Mammary epithelial cell (primary cell): ENCODE measurements around the gene MYH1.

Experiments used
- CTCF ChIP-seq, 2 donors: IDR thresholded peaks in 1 of 2; conservative IDR thresholded peaks in 1 of 2; 2 replicates each; pipeline ENCODE4 v1.5.1; 2011 to 2012; ENCODE audit warnings: inconsistent platforms in 2 of 2, low read length in 2 of 2, mild to moderate bottlenecking in 2 of 2, control low read depth in 1 of 2, low read depth in 1 of 2; ENCODE audit not compliant: insufficient read depth in 1 of 2; ENCODE audit errors: extremely low read depth in 1 of 2
- EZH2 ChIP-seq: IDR thresholded peaks from 2 replicates; pipeline ENCODE4 v1.6.1; 2012; ENCODE audit warnings: low read length, inconsistent platforms, borderline replicate concordance

DNA sequence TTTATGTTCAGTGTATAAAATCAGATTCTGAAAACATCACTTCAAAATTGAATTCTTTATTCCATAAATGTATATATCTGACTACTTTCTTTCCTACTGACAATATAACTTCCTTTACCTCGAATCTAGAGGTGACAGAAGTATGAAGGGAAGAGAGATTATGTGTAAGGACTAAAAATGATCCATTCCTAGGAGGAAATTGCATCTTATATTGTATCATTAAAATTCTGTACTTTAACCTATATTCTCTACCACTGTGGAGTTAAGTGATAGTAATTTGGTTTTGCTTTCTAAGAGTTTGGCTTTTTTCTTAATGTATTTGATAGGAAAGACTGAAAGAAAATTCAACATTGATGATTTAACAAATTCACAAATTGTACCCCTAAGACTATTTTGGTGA lies 60.4 kb downstream of the MYH1 start:
- TF ChIP-seq CTCF (conservative IDR thresholded peaks at IDR 0.05 in 1 of 2, IDR thresholded peaks at IDR 0.05 in 1 of 2; ENCODE audit: extremely low read depth in 1 of 2, insufficient read depth in 1 of 2, low read depth in 1 of 2, low read length in 2 of 2), result no peak
- no peak for TF ChIP-seq EZH2
